WTC11 (cell line): ENCODE measurements around the gene TEX13B. TPM values are rescaled to one million over a fixed set of nuclear protein-coding genes. Genes with fewer than 3 reads are reported as not detected.

Experiments used
- ATAC-seq: fragments of 200-7000 bp; cut with Tn5 transposase; 2 replicates; pipeline ENCODE4 v1.10.0; 2021; ENCODE audit warnings: mild to moderate bottlenecking, moderate library complexity
- CTCF ChIA-PET: fragments of 300-600 bp; sonication (Branson Sonifier 250); formaldehyde crosslinking; loops from one replicate; lab custom pipeline; 2021; ENCODE audit warnings: antibody characterized with exemption; lab: Charles Lee
- POLR2A ChIA-PET: fragments of 350-600 bp; sonication (Branson Sonifier 250); formaldehyde crosslinking; loops from one replicate; lab custom pipeline; 2021; ENCODE audit warnings: antibody characterized with exemption; lab: Charles Lee
- DNase-seq: peaks from one replicate; pipeline ENCODE4 v3.0.0; 2021; ENCODE audit warnings: low spot score
- H3K27ac Mint-ChIP-seq: 2 replicates; pipeline ENCODE4 v1.8.0; 2021; ENCODE audit warnings: mixed read lengths
- H3K27me3 Mint-ChIP-seq: 2 replicates; pipeline ENCODE4 v1.8.0; 2021; ENCODE audit warnings: low read depth, mild to moderate bottlenecking, moderate library complexity, mixed read lengths
- H3K36me3 Mint-ChIP-seq: 2 replicates; pipeline ENCODE4 v1.8.0; 2021; ENCODE audit warnings: mixed read lengths
- H3K4me1 Mint-ChIP-seq: 2 replicates; pipeline ENCODE4 v1.8.0; 2022; ENCODE audit warnings: mixed read lengths
- H3K4me3 Mint-ChIP-seq: 2 replicates; pipeline ENCODE4 v1.8.0; 2021; ENCODE audit warnings: mild to moderate bottlenecking, moderate library complexity, mixed read lengths
- H3K9me3 Mint-ChIP-seq: 2 replicates; pipeline ENCODE4 v1.8.0; 2021; ENCODE audit warnings: mixed read lengths
- ARID4B ChIP-seq: sonication (generic); formaldehyde crosslinking; IDR thresholded peaks from 2 replicates; pipeline ENCODE4 v1.8.0; 2023; ENCODE audit warnings: missing genetic modification reagents, mild to moderate bottlenecking, borderline replicate concordance
- CBFB ChIP-seq: sonication (generic); formaldehyde crosslinking; IDR thresholded peaks from 2 replicates; pipeline ENCODE4 v1.8.1; 2022; ENCODE audit warnings: mild to moderate bottlenecking, low read depth, missing genetic modification reagents
- IRF2 ChIP-seq: sonication (generic); formaldehyde crosslinking; IDR thresholded peaks from 2 replicates; pipeline ENCODE4 v1.8.0; 2022; ENCODE audit warnings: low read depth, missing genetic modification reagents, borderline replicate concordance
- JUN ChIP-seq: sonication (generic); formaldehyde crosslinking; IDR thresholded peaks from 2 replicates; pipeline ENCODE4 v1.8.0; 2023; ENCODE audit warnings: mild to moderate bottlenecking, missing genetic modification reagents
- MLX ChIP-seq: sonication (generic); formaldehyde crosslinking; IDR thresholded peaks from 2 replicates; pipeline ENCODE4 v1.8.1; 2023; ENCODE audit warnings: mild to moderate bottlenecking, missing genetic modification reagents, moderate library complexity
- NR2C2 ChIP-seq: sonication (generic); formaldehyde crosslinking; IDR thresholded peaks from 2 replicates; pipeline ENCODE4 v1.8.0; 2022; ENCODE audit warnings: mild to moderate bottlenecking, missing genetic modification reagents
- OVOL2 ChIP-seq: fragments of 250-450 bp; sonication (Bioruptor Pico); IDR thresholded peaks from 2 replicates; pipeline ENCODE4 v1.9.0; 2021; ENCODE audit warnings: mild to moderate bottlenecking, borderline replicate concordance
- SMAD3 ChIP-seq: sonication (generic); formaldehyde crosslinking; IDR thresholded peaks from 2 replicates; pipeline ENCODE4 v1.8.0; 2022; ENCODE audit warnings: missing genetic modification reagents, mild to moderate bottlenecking, borderline replicate concordance
- ZBTB43 ChIP-seq: sonication (generic); formaldehyde crosslinking; IDR thresholded peaks from 2 replicates; pipeline ENCODE4 v1.8.1; 2023; ENCODE audit warnings: mild to moderate bottlenecking, missing genetic modification reagents
- ZNF138 ChIP-seq: sonication (generic); formaldehyde crosslinking; conservative IDR thresholded peaks from 2 replicates; pipeline ENCODE4 v1.8.1; 2022; ENCODE audit warnings: mild to moderate bottlenecking, moderate library complexity, missing genetic modification reagents
- ZNF219 ChIP-seq: sonication (generic); formaldehyde crosslinking; IDR thresholded peaks from 2 replicates; pipeline ENCODE4 v1.8.0; 2023; ENCODE audit warnings: missing genetic modification reagents, mild to moderate bottlenecking, borderline replicate concordance
- ZNF512 ChIP-seq: sonication (generic); formaldehyde crosslinking; IDR thresholded peaks from 2 replicates; pipeline ENCODE4 v1.8.1; 2022; ENCODE audit warnings: missing genetic modification reagents, borderline replicate concordance
- total RNA-seq: library from RNA; stranded (reverse); gene quantifications from 3 replicates; pipeline ENCODE4 v1.2.3, GENCODE V29; 2021

TEX13B gene
- total RNA-seq, 1 experiment from 2014 or later: 3.9 TPM

- CTCF ChIA-PET: interaction anchor here (0.8 kb wide), 1 partner anchor 113 kb away, joined by 3 read pairs; no protein-coding TSS in a partner anchor
- peaks cover 2% of the 10 kb centered on the region; the same call in 1 of the 2 replicates for H3K27me3 Mint-ChIP-seq
- no peak overlapping the region for H3K27ac Mint-ChIP-seq
- no peak for TF ChIP-seq CBFB (CRISPR knock-in tag)
- TF ChIP-seq NR2C2 (CRISPR knock-in tag): no peak
- TF ChIP-seq ZNF219: no peak
- TF ChIP-seq, all 79 proteins: peak for 0
- no peaks in the 10 kb centered on the region for H3K36me3 Mint-ChIP-seq
- POLR2A ChIA-PET: no interaction called here
- H3K4me3 Mint-ChIP-seq: no peak overlapping the region
- H3K4me1 Mint-ChIP-seq: peaks cover 15% of the 10 kb centered on the region
- no peaks in the 10 kb centered on the region for H3K9me3 Mint-ChIP-seq
- DNase-seq (no peak), ATAC-seq (no peak)
These were observed 43.9 kb upstream of the TEX13B start for GRCh38 chrX:108025954-108026600.

GRCh38 chrX:108025376-108025775, 43.2 kb upstream of the TEX13B start:
- ChIA-PET POLR2A (no interaction called here), CTCF (no interaction called here)
- Mint-ChIP-seq H3K27me3 (peaks cover 2% of the 10 kb centered on the region; the same call in 1 of the 2 replicates), H3K36me3 (no peaks in the 10 kb centered on the region), H3K4me1 (peaks cover 15% of the 10 kb centered on the region), H3K9me3 (no peaks in the 10 kb centered on the region), H3K27ac (no peak overlapping the region), H3K4me3 (no peak overlapping the region)
- no peak for ATAC-seq
- no peak for DNase-seq
- TF ChIP-seq MLX (CRISPR knock-in tag): no peak
- no peak for TF ChIP-seq ZBTB43 (CRISPR knock-in tag)
- TF ChIP-seq OVOL2: no peak
- TF ChIP-seq ARID4B: no peak
- TF ChIP-seq JUN (CRISPR knock-in tag): no peak
- no peak for TF ChIP-seq SMAD3 (CRISPR knock-in tag)
- TF ChIP-seq IRF2 (CRISPR knock-in tag): no peak

GRCh38 chrX:108022491-108023089, 40.4 kb upstream of the TEX13B start:
- H3K36me3 Mint-ChIP-seq: no peaks in the 10 kb centered on the region
- CTCF ChIA-PET: no interaction called here
- no peak overlapping the region for H3K4me3 Mint-ChIP-seq
- POLR2A ChIA-PET: no interaction called here
- no peaks in the 10 kb centered on the region for H3K27me3 Mint-ChIP-seq
- TF ChIP-seq ZNF138 (CRISPR knock-in tag) (no peak), IRF2 (CRISPR knock-in tag) (no peak), ZNF512 (CRISPR knock-in tag) (no peak)
- H3K27ac Mint-ChIP-seq: no peak overlapping the region
- no peaks in the 10 kb centered on the region for H3K9me3 Mint-ChIP-seq
- DNase-seq (no peak), ATAC-seq (no peak)
- H3K4me1 Mint-ChIP-seq: peaks cover 15% of the 10 kb centered on the region
